Measurements from ENCODE around the gene KYNU. TPM values are rescaled to one million over a fixed set of nuclear protein-coding genes. Genes with fewer than 3 reads are reported as not detected.

KYNU gene
- total and polyA plus RNA-seq, 2 of the 13 experiments (the other 11 are each of a cell fraction or from before 2014, with no cell fraction given): 21.9 to 68.6 TPM

- TF ChIP-seq AHDC1 (CRISPR knock-in tag; IDR thresholded peaks at IDR 0.05; ENCODE audit: borderline replicate concordance): no peak
- no peak for TF ChIP-seq DR1 (CRISPR knock-in tag; IDR thresholded peaks at IDR 0.05)
- no peak for TF ChIP-seq ZKSCAN8 (CRISPR knock-in tag; IDR thresholded peaks at IDR 0.05; ENCODE audit: borderline replicate concordance)
- TF ChIP-seq HMG20B (CRISPR knock-in tag; conservative IDR thresholded peaks at IDR 0.05): no peak
- TF ChIP-seq EP300 (IDR thresholded peaks at IDR 0.05; ENCODE audit: low read depth in 2 of 2, low read length in 2 of 2): peak in 1 of 2 experiments; percentile 5; a peak in 1 of 4 replicates
- no peak for TF ChIP-seq EP300 (CRISPR knock-in tag; IDR thresholded peaks at IDR 0.05; ENCODE audit: borderline replicate concordance)
- TF ChIP-seq ZNF670 (CRISPR knock-in tag; IDR thresholded peaks at IDR 0.05; ENCODE audit: borderline replicate concordance): no peak
- TF ChIP-seq ZFP37 (CRISPR knock-in tag; IDR thresholded peaks at IDR 0.05; ENCODE audit: borderline replicate concordance): no peak
- no peak for TF ChIP-seq ZBTB40 (IDR thresholded peaks at IDR 0.05)
- TF ChIP-seq ZBTB40 (CRISPR knock-in tag; IDR thresholded peaks at IDR 0.05): no peak
Measured at GRCh38 chr2:142869461-142870106, 7.9 kb upstream of the KYNU start (continued).

All from HepG2 (cell line).